HG03571 (cell line): ENCODE data around the gene PAXIP1.

Experiments
- ATAC-seq: cut with Tn5 transposase; IDR thresholded peaks from one replicate; pipeline ENCODE4 v1.9.1; 2021; ENCODE audit not compliant: unreplicated experiment

PAXIP1 gene

GRCh38 chr7:154896076-154896475, 106.8 kb downstream of the PAXIP1 start:
- no peak for ATAC-seq
